Endodermal cell (in vitro differentiated cells): ENCODE data around the gene TMEM158. TPM values are rescaled to one million over a fixed set of nuclear protein-coding genes. Genes with fewer than 3 reads are reported as not detected.

ENCODE experiments used
- DNase-seq: peaks from one replicate; pipeline ENCODE4 v3.0.0-alpha.2; 2017
- H3K27ac ChIP-seq: 2 replicates; pipeline ENCODE4 v1.5.1; 2013; ENCODE audit warnings: mild to moderate bottlenecking, low read depth, low read length, moderate library complexity
- H3K27me3 ChIP-seq: 2 replicates; pipeline ENCODE4 v1.6.1; 2013; ENCODE audit warnings: mild to moderate bottlenecking, low read length, moderate library complexity; ENCODE audit not compliant: insufficient read depth, control insufficient read depth, poor library complexity, severe bottlenecking
- H3K36me3 ChIP-seq: 2 replicates; pipeline ENCODE4 v1.7.0; 2013; ENCODE audit warnings: mild to moderate bottlenecking, low read length, moderate library complexity; ENCODE audit not compliant: control insufficient read depth, insufficient read depth
- H3K4me1 ChIP-seq: one replicate; pipeline ENCODE4 v1.7.0; 2013; ENCODE audit warnings: low read length; ENCODE audit not compliant: control insufficient read depth, insufficient read depth
- H3K4me3 ChIP-seq: 2 replicates; pipeline ENCODE4 v1.5.1; 2013; ENCODE audit warnings: mild to moderate bottlenecking, low read length, moderate library complexity
- H3K9ac ChIP-seq: 2 replicates; pipeline ENCODE4 v1.6.1; 2013; ENCODE audit warnings: mild to moderate bottlenecking, low read length, moderate library complexity; ENCODE audit not compliant: poor library complexity, severe bottlenecking; ENCODE audit errors: extremely low read depth
- H3K9me3 ChIP-seq: 2 replicates; pipeline ENCODE4 v1.6.1; 2013; ENCODE audit warnings: mild to moderate bottlenecking, low read length, moderate library complexity; ENCODE audit not compliant: control insufficient read depth
- H3K27ac Mint-ChIP-seq: 2 replicates; pipeline ENCODE4 v1.8.0; 2020; ENCODE audit warnings: mixed read lengths
- H3K27me3 Mint-ChIP-seq: 2 replicates; pipeline ENCODE4 v1.8.0; 2021; ENCODE audit warnings: mild to moderate bottlenecking, mixed read lengths; ENCODE audit not compliant: insufficient read depth
- H3K36me3 Mint-ChIP-seq: 2 replicates; pipeline ENCODE4 v1.8.0; 2020; ENCODE audit warnings: low read depth, mixed read lengths
- H3K4me1 Mint-ChIP-seq: 2 replicates; pipeline ENCODE4 v1.8.0; 2020; ENCODE audit warnings: mixed read lengths
- H3K4me3 Mint-ChIP-seq: 2 replicates; pipeline ENCODE4 v1.8.0; 2020; ENCODE audit warnings: mild to moderate bottlenecking, moderate library complexity, mixed read lengths
- H3K9me3 Mint-ChIP-seq: 2 replicates; pipeline ENCODE4 v1.8.0; 2020; ENCODE audit warnings: mild to moderate bottlenecking, mixed read lengths
- CTCF ChIP-seq: fragments of 200-600 bp; sonication (generic); conservative IDR thresholded peaks from 2 replicates; pipeline ENCODE4 v1.5.0; 2021; ENCODE audit warnings: antibody characterized with exemption, mild to moderate bottlenecking
- WGBS, 2 experiments: methylation state at CpG; one replicate each; pipeline versions ENCODE4 v1.1.5 to v1.1.7; 2013; ENCODE audit warnings: missing lambda C conversion rate in 2 of 2, mixed read lengths in 1 of 2; ENCODE audit not compliant: insufficient coverage in 1 of 2, insufficient read length in 1 of 2; 5-methylcytosine and 5-hydroxymethylcytosine counted together
- total RNA-seq, 2 donors: library from RNA; stranded (reverse); fragmentation: NEBNext Ultra II Directional in 1 of 2; extraction: Animal tissue kit (Norgen Biotek cat#: 25700) in 1 of 2; gene quantifications; 2 replicates in 1 of 2; 3 replicates in 1 of 2; pipeline ENCODE4 v1.2.1, GENCODE V29; 2021

The TMEM158 gene
- total RNA-seq, 2 donors from 2014 or later, result 0.31 to 5.5 TPM

DNA sequence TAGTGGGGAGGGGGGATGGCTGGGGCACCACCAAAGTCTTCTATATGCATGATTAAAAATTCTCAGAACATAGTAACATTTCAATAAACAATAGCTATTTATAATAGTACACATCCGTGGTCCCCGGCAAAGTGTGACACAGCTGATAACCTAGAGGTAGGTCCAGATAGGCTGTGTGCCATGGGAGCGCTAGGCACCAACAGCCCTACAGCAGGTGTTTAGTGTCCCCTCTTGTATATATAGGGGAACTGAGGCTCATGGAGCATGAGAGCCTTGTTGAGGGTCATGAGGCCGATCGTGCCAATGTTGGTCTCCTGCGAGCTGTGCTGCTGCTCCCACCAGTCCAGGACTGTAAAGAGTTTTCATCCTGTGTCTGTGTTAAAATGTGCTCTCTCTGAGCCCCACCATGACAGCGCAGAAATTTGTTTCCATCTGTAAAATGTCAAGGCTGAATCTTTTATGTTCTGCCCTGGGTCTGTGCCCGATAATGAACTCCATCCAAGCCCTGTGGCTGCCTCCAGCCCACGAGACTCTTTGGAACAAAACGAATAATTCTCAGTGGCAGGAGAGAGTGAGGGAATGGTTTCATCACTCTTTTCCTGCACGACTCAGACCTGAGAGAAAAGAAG lies 14.5 kb downstream of the TMEM158 start:
- H3K4me1 Mint-ChIP-seq, result peaks cover 2% of the 10 kb centered on the region
- DNase-seq, result no peak
- Histone ChIP-seq H3K27me3 (no peaks in the 10 kb centered on the region), H3K36me3 (no peaks in the 10 kb centered on the region), H3K9ac (no peak overlapping the region), H3K9me3 (no peaks in the 10 kb centered on the region), H3K4me1 (no peaks in the 10 kb centered on the region), H3K4me3 (no peak overlapping the region), H3K27ac (no peak overlapping the region)
- H3K4me3 Mint-ChIP-seq, result no peak overlapping the region
- H3K36me3 Mint-ChIP-seq, result no peaks in the 10 kb centered on the region
- no peak overlapping the region for H3K27ac Mint-ChIP-seq
- TF ChIP-seq CTCF, result no peak
- H3K9me3 Mint-ChIP-seq, result no peaks in the 10 kb centered on the region
- WGBS, 2 experiments, result 88 to 92% methylated on average over 11 of the region's 11 CpGs
- peaks cover 28% of the 10 kb centered on the region for H3K27me3 Mint-ChIP-seq

DNA sequence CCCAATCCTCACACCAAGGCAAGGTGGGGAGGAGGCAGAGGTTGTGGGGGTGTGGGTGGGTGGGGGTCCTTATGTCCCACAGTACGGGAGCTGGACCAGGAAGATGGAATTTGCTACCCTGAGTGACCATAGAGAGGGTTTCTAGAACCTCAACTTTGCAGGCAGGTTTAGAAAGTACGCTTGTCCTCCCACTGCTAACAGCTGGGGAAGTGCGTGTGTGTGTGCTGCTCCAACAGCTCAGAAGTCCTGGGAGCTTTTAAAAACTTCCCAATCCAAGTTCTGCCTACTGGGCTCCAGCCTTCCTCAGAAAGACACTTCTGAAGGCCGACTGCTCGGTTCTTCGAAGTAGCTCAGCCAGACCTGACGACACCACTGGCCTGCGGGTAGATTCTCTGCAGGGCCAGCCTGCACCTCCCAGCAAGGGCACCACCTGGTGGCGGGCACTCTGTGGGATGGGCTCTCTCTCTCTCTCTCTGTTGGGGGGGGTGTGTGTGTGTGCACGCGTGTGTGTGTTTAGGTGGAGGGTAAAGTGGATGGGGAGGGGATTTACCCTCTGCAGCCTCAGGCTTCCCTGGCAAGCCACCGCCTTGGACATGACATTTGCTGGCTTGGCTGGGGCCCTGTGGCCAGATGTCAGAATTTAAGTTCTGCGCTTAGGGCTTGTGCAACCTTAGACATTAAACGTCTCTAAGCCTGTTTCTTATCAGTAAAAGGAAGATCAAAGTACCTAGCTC lies 15.6 kb downstream of the TMEM158 start:
- TF ChIP-seq CTCF, result peak; percentile 95
- H3K9me3 ChIP-seq, result no peaks in the 10 kb centered on the region
- H3K4me1 ChIP-seq, result no peaks in the 10 kb centered on the region
- H3K27me3 ChIP-seq, result no peaks in the 10 kb centered on the region
- H3K36me3 ChIP-seq, result no peaks in the 10 kb centered on the region
- Mint-ChIP-seq H3K27ac (no peak overlapping the region), H3K27me3 (peaks cover 24% of the 10 kb centered on the region), H3K4me1 (peaks cover 2% of the 10 kb centered on the region), H3K36me3 (no peaks in the 10 kb centered on the region), H3K4me3 (no peak overlapping the region), H3K9me3 (no peaks in the 10 kb centered on the region)
- H3K9ac ChIP-seq, result no peak overlapping the region
- no peak overlapping the region for H3K4me3 ChIP-seq
- 54 to 73% methylated on average over 7 to 14 of the region's 14 CpGs for WGBS, 2 experiments
- H3K27ac ChIP-seq, result no peak overlapping the region
- peak; percentile 93 for DNase-seq

GRCh38 chr3:45209526-45209925 lies 16.6 kb downstream of the TMEM158 start:
- no peaks in the 10 kb centered on the region for H3K9me3 ChIP-seq
- Mint-ChIP-seq H3K9me3 (no peaks in the 10 kb centered on the region), H3K27ac (no peak overlapping the region), H3K4me3 (no peak overlapping the region), H3K36me3 (no peaks in the 10 kb centered on the region), H3K27me3 (peaks cover 21% of the 10 kb centered on the region), H3K4me1 (peaks cover 2% of the 10 kb centered on the region)
- WGBS, 2 experiments, result 95 to 100% methylated on average over 1 to 3 of the region's 3 CpGs
- no peak for TF ChIP-seq CTCF
- H3K9ac ChIP-seq, result no peak overlapping the region
- H3K36me3 ChIP-seq, result no peaks in the 10 kb centered on the region
- no peaks in the 10 kb centered on the region for H3K27me3 ChIP-seq
- H3K4me1 ChIP-seq, result no peaks in the 10 kb centered on the region
- no peak overlapping the region for H3K27ac ChIP-seq
- DNase-seq, result no peak
- no peak overlapping the region for H3K4me3 ChIP-seq
